HEK293 (cell line): ENCODE measurements around the gene PTX3.

Experiments used
- CTCF ChIA-PET: fragments of 350-600 bp; formaldehyde crosslinking; extraction: SDS; loops from one replicate; lab custom pipeline; 2021; ENCODE audit warnings: antibody characterized with exemption; lab: Yijun Ruan, JAX
- POLR2A ChIA-PET: fragments of 300-600 bp; formaldehyde crosslinking; extraction: SDS; loops from one replicate; lab custom pipeline; 2020; ENCODE audit warnings: antibody characterized with exemption, inconsistent platforms; lab: Yijun Ruan, JAX
- H3K27ac ChIP-seq: fragments of 200-500 bp; sonication (Bioruptor generic); 2 replicates; pipeline ENCODE4 v1.5.1; 2014; ENCODE audit warnings: low read depth, low read length, control low read depth, inconsistent platforms; ENCODE audit errors: extremely low read depth
- H3K36me3 ChIP-seq, 2 experiments: fragments of 200-500 bp in 1 of 2; sonication (Bioruptor generic) in 1 of 2; 1 replicate in 1 of 2; 2 replicates in 1 of 2; pipeline ENCODE4 v1.5.1; 2014 to 2017; ENCODE audit warnings: inconsistent platforms in 2 of 2, low read length in 2 of 2; ENCODE audit not compliant: control insufficient read depth in 2 of 2, insufficient read depth in 1 of 2
- H3K4me1 ChIP-seq: fragments of 200-500 bp; sonication (Bioruptor generic); 2 replicates; pipeline ENCODE4 v1.5.1; 2014; ENCODE audit warnings: mild to moderate bottlenecking, low read length, inconsistent platforms; ENCODE audit not compliant: control insufficient read depth, insufficient read depth
- H3K4me3 ChIP-seq: 2 replicates; pipeline ENCODE4 v1.5.1; 2011; ENCODE audit warnings: low read depth, mild to moderate bottlenecking, control low read depth, low read length, moderate library complexity
- H3K9me3 ChIP-seq: fragments of 200-500 bp; sonication (Bioruptor generic); 2 replicates; pipeline ENCODE4 v1.5.1; 2014; ENCODE audit warnings: low read depth, low read length, inconsistent platforms; ENCODE audit not compliant: control insufficient read depth, insufficient read depth
- HIC1 ChIP-seq: fragments of 450-650 bp; formaldehyde crosslinking; IDR thresholded peaks from 2 replicates; pipeline ENCODE4 v1.5.1; 2016; ENCODE audit warnings: missing biosample characterization, missing genetic modification characterization
- KLF10 ChIP-seq: fragments of 450-650 bp; IDR thresholded peaks from 2 replicates; pipeline ENCODE4 v1.5.1; 2018; ENCODE audit warnings: missing biosample characterization, mild to moderate bottlenecking, missing genetic modification characterization
- MYNN ChIP-seq: fragments of 450-650 bp; formaldehyde crosslinking; IDR thresholded peaks from 2 replicates; pipeline ENCODE4 v1.5.1; 2016; ENCODE audit warnings: missing biosample characterization, missing genetic modification characterization, borderline replicate concordance
- ZBTB8A ChIP-seq: fragments of 450-650 bp; formaldehyde crosslinking; IDR thresholded peaks from 2 replicates; pipeline ENCODE4 v1.5.1; 2016; ENCODE audit warnings: missing biosample characterization, missing genetic modification characterization
- ZFP41 ChIP-seq: fragments of 450-650 bp; formaldehyde crosslinking; IDR thresholded peaks from 2 replicates; pipeline ENCODE4 v1.5.1; 2016; ENCODE audit warnings: missing biosample characterization, missing genetic modification characterization, borderline replicate concordance
- ZNF121 ChIP-seq: fragments of 450-650 bp; formaldehyde crosslinking; IDR thresholded peaks from 2 replicates; pipeline ENCODE4 v1.5.1; 2016; ENCODE audit warnings: missing biosample characterization, missing genetic modification characterization
- ZNF132 ChIP-seq: fragments of 450-650 bp; formaldehyde crosslinking; IDR thresholded peaks from 2 replicates; pipeline ENCODE4 v1.5.1; 2017; ENCODE audit warnings: missing biosample characterization, missing genetic modification characterization, borderline replicate concordance
- ZNF148 ChIP-seq: fragments of 450-650 bp; formaldehyde crosslinking; IDR thresholded peaks from 2 replicates; pipeline ENCODE4 v1.5.0; 2017; ENCODE audit warnings: missing biosample characterization, missing genetic modification characterization, borderline replicate concordance
- ZNF175 ChIP-seq: fragments of 450-650 bp; formaldehyde crosslinking; IDR thresholded peaks from 2 replicates; pipeline ENCODE4 v1.5.1; 2016; ENCODE audit warnings: missing biosample characterization, missing genetic modification characterization
- ZNF221 ChIP-seq: fragments of 450-650 bp; formaldehyde crosslinking; IDR thresholded peaks from 2 replicates; pipeline ENCODE4 v1.5.1; 2017; ENCODE audit warnings: missing biosample characterization, missing genetic modification characterization, borderline replicate concordance
- ZNF26 ChIP-seq: fragments of 450-650 bp; formaldehyde crosslinking; IDR thresholded peaks from 2 replicates; pipeline ENCODE4 v1.5.1; 2016; ENCODE audit warnings: missing biosample characterization, missing genetic modification characterization
- ZNF324 ChIP-seq: fragments of 450-650 bp; formaldehyde crosslinking; IDR thresholded peaks from 2 replicates; pipeline ENCODE4 v1.5.1; 2016; ENCODE audit warnings: missing biosample characterization, missing genetic modification characterization
- ZNF366 ChIP-seq: fragments of 450-650 bp; formaldehyde crosslinking; conservative IDR thresholded peaks from 2 replicates; pipeline ENCODE4 v1.5.1; 2016; ENCODE audit warnings: missing biosample characterization, missing genetic modification characterization
- ZNF404 ChIP-seq: fragments of 450-650 bp; formaldehyde crosslinking; IDR thresholded peaks from 2 replicates; pipeline ENCODE4 v1.5.1; 2017; ENCODE audit warnings: missing biosample characterization, missing genetic modification characterization
- ZNF610 ChIP-seq: fragments of 450-650 bp; formaldehyde crosslinking; IDR thresholded peaks from 2 replicates; pipeline ENCODE4 v1.5.1; 2016; ENCODE audit warnings: missing biosample characterization, missing genetic modification characterization, borderline replicate concordance
- ZNF645 ChIP-seq: fragments of 450-650 bp; formaldehyde crosslinking; IDR thresholded peaks from 2 replicates; pipeline ENCODE4; 2016; ENCODE audit warnings: missing biosample characterization, missing genetic modification characterization
- ZNF658 ChIP-seq: fragments of 450-650 bp; formaldehyde crosslinking; IDR thresholded peaks from 2 replicates; pipeline ENCODE4; 2016; ENCODE audit warnings: missing biosample characterization, missing genetic modification characterization
- ZNF791 ChIP-seq: fragments of 450-650 bp; formaldehyde crosslinking; IDR thresholded peaks from 2 replicates; pipeline ENCODE4 v1.5.1; 2016; ENCODE audit warnings: missing biosample characterization, missing genetic modification characterization
- ZSCAN30 ChIP-seq: fragments of 450-650 bp; IDR thresholded peaks from 2 replicates; pipeline ENCODE4 v1.5.1; 2018; ENCODE audit warnings: missing biosample characterization, mild to moderate bottlenecking, missing genetic modification characterization, moderate library complexity
- ZXDB ChIP-seq: fragments of 450-650 bp; formaldehyde crosslinking; IDR thresholded peaks from 2 replicates; pipeline ENCODE4 v1.5.1; 2016; ENCODE audit warnings: missing biosample characterization, missing genetic modification characterization

Gene PTX3

GRCh38 chr3:157442729-157443128 is 6.1 kb downstream of the PTX3 start:
- Histone ChIP-seq H3K4me1 (no peaks in the 10 kb centered on the region), H3K36me3 (no peaks in the 10 kb centered on the region), H3K27ac (no peak overlapping the region), H3K9me3 (no peaks in the 10 kb centered on the region), H3K4me3 (no peak overlapping the region)
- ChIA-PET POLR2A (no interaction called here), CTCF (interaction anchor here (0.6 kb wide), 1 partner anchor 31 kb away, joined by 3 read pairs; no protein-coding TSS in a partner anchor)
- TF ChIP-seq ZNF132 (tag by site-specific recombination) (no peak), ZNF610 (tag by site-specific recombination) (no peak), ZXDB (tag by site-specific recombination) (no peak), ZNF658 (tag by site-specific recombination) (no peak), ZNF324 (tag by site-specific recombination) (no peak), ZNF148 (tag by site-specific recombination) (no peak), ZNF404 (tag by site-specific recombination) (no peak), HIC1 (tag by site-specific recombination) (no peak), ZNF175 (tag by site-specific recombination) (no peak), ZNF791 (no peak), ZNF26 (tag by site-specific recombination) (no peak), ZNF221 (tag by site-specific recombination) (no peak), ZBTB8A (tag by site-specific recombination) (no peak), ZSCAN30 (tag by site-specific recombination) (no peak), ZNF366 (tag by site-specific recombination) (no peak), ZNF645 (tag by site-specific recombination) (no peak), ZFP41 (tag by site-specific recombination) (no peak), KLF10 (tag by site-specific recombination) (no peak), ZNF121 (tag by site-specific recombination) (no peak), MYNN (tag by site-specific recombination) (no peak)
